NCI-H2029 treated with DMSO at 0.1 percent for 48 hours (cell line): Measurements from ENCODE around the gene AMBRA1.

Experiments
- DNase-seq: peaks from one replicate; lab custom pipeline; 2025; lab: John Stamatoyannopoulos, UW

AMBRA1 gene

DNA sequence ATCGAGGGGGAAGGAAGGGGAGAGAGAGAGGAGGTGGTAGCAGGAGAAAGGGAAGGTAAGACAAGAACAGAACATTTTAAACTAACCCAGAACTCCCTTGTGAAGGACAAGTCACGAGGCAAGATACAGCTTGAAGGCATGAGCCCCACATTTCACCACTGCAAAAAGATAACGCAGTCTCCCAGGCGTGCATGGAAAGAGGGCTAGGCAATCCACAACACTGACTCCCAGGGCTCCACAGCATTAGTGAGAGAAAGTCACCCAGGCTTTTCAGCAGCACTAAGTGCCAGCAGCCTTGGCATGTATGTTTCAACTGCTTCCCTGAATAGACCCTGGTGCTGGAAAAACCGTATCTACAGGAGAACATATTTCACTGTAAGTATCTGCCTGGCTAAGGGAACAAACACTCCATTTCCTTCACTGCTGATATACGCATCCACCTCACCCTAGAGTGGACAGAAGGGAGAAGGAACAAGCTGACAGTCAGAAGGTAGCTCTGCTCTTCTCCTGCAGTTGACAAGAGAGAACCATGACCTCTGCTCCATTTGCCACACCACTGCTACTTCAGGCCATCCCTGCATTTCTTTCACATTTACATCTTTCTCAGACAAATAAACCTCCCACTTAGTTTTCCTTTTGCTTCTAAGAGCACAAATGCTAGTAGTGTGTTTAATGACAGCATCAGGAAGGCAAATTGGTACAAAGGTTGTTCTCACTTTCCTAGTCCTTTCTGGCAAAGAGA lies 87.9 kb downstream of the AMBRA1 start:
- no peak for DNase-seq

DNA sequence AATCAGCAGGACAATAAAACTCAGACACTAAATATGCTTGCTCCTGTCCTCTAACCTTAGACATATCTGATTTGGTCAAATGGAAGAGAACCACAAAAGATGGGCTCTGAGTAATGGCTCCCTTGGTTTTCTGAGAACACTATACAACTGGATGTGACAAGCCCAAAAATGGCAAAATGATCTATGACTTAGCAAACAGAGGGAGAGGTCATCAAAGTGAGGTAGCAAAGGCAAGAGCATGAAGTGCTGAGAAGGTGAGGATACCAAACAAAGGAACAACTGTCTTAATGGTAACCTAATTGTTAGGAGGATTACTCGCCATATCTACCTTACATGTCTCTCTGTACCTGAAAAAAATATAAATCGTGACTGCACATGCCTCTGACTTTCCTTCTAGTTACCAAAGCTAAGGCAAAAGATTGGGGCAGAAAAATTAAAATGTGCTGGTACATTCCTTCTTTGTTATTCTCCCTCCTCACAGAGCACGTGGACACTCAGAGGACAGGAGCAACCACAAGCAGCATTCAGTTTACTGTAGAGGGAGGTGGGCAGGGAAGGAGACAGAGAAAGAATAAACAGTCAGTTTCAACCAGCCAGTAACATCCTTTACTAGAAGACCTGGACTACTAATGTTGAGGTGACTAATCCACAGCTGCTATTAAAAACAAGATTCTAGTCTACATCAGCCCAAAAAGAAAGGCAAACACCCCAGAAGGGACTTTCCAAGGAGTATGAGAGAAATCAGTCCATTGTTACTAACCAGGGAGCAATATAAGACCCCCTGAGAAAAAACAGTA lies 88.8 kb downstream of the AMBRA1 start:
- DNase-seq, result no peak

DNA sequence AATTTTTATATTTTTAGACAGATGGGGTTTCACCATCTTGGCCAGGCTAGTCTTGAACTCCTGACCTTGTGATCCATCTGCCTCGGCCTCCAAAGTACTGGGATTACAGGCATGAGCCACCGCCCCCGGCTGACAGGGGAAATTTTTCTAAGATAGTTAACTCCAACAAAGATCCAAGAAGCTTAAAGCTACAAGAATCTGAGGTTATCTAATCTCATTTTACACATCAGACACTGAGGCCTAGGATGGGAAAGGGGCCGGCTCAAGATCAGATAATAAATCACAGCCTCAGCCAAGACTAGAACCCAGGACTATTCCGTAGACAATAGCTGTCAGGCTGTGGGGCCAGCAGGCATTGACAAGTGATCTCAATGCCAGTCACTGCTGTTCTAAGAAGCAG lies 94.0 kb downstream of the AMBRA1 start:
- no peak for DNase-seq

DNA sequence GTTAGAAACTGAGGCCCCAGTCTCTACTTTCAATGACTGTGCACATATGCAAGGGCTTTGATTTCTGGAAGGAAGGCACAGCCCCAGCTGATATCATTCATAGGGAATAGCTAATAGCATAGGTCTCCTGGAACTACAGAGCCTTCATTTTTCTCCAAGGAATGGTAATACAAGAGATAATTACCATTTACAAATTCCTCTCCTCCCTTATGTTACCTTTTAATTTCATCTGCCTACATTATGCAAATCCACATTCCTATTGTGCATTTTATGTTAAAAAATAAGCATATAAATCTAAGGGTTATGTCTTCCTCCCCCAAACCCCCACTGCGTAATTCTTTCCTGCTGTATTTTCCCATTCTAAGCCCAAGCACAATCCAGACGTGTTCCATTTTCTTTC lies 94.9 kb downstream of the AMBRA1 start:
- no peak for DNase-seq

DNA sequence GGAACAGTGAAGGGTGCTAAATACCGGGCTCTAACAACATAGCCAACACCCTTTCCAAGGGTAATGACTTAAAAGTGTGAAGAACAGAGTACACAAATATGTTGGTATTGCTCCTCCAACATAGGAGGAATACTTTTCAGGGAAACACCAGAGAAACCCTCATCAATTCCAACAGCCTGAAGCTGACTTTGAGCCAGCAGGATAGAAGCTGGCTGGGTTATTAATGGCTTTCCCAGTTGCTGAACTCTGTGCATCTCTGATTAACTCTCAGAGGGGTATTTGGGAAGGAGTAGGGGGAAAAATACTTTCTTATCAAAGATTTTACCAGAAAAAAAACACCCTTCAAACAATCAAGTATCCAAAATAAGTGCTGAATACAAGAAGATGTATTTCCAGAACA lies 95.6 kb downstream of the AMBRA1 start:
- DNase-seq, result no peak

DNA sequence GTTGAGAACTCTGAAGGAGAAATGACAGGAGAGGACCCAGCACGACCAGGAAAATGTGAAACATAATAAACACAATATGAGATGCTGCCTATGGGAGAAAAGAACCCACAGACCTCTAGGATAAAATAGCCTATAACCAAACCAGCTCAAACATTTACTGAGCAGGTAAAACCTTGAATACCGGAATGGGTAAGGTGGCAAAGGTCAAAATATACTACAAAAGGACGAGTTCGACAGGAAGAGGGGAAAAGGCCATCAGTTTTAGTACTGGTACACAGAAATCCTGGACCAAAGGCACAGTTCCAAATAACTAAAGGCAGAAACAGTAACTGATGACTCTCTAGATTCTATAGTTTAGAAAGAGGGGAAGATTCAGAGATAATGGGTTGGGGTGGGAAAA lies 96.3 kb downstream of the AMBRA1 start:
- DNase-seq, result no peak

DNA sequence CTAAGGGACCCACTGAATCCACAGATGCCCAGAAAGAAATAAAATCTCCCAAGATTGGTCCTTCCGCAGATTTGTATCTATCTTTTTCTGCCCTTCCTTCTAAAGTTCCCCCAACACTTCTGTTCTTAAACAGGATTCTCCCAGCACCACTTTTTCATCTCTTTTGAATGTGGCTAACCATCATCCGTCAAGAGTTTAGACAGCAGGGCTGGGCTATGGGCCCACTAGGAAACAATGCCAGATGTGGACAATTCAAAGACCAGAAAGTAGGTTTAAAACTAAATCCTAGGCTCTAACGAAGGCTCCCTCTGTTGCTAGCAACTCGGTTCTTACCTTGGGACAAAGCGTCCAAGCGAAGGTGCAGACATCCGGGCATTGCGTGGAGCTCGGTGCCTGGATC lies 100.0 kb downstream of the AMBRA1 start:
- DNase-seq, result no peak

DNA sequence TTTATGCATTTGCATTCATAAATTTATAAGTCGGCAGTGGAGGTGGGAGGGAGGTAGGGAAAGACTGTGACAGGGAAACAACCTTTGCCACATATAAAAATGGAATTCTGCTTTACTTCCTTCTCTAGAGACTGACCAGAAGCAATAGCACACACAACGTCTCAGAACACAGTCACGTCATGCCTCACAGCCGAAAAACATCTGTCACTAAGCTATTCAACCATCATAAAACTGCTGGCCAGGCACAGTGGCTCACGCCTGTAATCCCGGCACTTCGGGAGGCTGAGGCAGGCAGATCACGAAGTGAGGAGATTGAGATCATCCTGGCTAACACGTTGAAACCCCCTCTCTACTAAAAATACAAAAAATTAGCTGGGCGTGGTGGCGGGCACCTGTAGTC lies 101.3 kb downstream of the AMBRA1 start:
- DNase-seq, result no peak

DNA sequence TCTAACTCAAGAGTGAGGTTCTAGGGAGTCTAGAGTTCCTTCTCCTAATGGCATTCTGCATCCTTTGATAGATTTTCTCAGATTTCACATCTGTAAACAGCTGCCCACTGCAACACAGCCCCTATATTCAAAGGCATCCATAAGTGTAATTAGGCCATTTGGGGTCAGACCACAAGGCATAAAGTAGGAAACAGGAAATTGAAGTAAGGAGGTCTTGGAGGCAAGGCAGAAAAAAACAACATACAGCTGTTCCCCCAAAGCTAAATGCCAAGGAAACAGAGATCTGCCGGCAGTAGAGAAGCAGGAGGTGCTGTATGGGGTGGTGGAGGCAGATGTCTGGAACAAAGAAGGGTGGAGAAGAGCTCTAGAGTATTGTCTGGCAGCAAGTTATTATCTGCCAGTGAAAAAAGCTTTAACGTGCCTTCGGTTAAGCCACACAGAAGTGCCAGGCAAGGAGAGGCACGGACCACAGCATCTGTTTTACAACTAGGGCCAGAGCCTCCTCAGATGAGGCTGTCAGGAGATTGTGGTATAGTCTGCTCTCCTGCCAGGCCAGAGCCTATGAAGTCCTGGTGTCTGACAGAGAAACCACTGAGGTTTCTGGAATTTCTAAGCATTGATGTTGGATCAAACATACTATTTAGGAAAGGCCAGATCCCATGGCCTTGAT lies 102.0 kb downstream of the AMBRA1 start:
- no peak for DNase-seq

DNA sequence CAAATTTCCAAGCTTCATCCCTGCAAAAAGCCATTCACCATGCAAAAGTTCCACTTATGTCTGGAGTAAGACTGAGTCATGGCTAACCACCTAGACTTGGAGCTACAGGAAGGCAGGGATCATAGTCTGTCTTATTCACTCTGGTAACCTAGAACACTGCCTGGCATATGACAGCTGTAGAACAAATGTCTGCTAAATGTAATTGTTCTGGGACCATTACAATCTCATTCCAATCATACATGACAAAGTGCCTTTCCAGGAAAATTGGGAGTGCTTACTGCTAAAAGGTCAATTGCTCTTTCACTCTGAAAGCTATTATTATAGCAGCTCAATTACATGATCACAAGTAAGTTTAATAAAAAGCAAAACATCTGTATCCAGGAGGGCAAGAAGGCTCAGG lies 103.2 kb downstream of the AMBRA1 start:
- no peak for DNase-seq

DNA sequence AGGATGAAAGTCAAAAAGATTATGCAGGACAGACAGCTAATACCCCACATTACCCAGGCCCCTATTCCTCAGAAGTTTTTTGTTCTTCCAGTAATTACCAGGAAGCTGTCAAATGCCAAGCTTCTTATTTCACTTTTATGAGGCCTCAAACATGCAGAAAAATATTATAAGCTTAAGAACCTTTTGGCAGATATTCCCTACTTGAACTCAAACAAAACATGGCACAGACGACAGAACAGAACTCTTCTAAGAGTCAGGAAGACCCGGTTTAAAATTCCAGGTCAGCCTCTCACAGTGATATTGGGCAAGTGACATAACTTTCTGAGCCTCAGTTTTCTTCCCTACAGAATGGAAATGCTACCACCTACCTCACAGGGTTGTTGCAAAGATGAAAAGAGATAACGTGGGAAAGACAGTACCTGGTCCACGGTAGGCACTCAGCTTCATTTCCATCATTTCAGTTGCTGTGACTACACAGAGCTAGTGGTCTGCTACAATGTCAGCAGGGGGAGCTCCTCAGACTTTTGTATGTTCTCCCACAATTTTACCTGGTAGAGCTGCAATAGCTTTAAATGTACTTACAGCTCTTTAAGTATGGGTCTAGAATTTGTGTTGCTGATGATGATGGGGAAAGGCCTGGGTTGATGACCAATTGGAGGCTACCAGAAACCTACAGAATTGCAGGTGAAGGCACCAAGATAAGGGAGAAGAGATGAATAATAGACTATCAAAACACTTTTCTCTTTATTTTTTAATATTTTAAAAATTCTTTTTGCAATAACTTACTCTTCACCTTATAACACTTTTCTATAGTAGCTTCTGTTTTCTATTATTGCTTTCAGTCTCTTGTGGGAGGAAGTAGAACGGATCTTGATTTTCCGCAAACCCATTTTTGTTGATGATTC lies 103.9 kb downstream of the AMBRA1 start:
- peak; percentile 23 for DNase-seq

DNA sequence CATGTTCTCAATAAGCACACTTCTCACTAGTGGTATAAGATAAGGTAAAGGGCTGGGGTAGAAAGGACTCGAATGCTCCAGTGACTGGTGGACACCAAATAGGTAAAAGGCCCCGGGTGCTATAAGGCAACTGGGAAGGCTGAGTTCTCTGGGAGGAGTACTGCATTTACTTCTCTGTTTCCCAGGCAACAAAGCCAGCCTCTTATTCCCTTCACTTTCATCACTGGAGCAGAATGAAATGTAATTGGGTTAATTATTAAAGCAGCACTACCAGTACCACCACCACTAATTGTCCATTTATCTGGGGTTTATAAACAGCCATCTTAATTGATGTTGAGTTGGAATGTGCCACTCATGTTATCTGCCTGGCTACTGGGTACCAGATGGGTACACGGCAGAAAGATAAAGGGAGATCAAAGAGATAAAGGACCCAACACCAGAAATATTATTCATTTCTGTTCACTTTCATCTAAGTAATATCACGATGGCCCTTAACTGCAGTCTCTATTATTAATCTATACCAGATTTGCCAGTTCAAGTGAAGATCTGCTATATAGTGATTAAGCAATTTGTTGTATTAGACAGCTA lies 107.9 kb downstream of the AMBRA1 start:
- no peak for DNase-seq

DNA sequence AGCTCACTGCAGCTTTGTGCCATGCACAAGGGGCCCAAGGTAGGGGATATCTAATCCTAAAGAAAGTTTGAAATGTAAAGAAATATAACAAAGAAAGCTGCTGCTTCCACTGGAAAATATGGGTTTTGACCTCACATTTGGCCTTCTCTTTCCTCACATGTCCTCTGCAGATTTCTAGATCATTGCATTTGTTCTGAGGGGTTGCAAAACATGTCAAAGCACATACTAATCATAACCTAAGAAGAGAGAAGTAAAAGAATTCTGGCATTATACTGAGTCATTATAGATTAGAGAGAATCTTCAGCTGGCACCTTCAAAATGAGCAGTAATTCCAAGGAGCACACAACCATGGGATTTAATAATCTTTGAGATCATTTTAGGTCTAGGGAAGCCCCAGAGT lies 109.7 kb downstream of the AMBRA1 start:
- DNase-seq, result no peak

DNA sequence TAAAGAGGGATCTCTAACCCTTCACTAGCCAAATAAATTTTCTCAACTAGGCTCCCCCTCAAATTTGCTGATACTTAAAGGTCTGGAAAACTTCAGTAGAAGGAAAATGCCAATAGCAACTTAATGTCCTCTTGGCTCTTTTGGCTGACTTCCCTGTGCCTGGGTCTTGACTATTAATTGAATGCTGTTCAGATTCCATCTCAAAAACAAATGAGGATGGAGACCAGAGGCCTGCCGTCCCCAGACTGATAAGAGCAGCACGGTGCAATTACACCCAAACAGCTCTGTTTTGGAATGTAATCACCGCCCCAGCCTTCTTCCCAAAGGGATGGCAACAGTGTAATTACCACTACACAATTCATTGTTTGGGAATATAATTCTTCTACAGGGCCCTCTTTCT lies 112.9 kb downstream of the AMBRA1 start:
- no peak for DNase-seq

DNA sequence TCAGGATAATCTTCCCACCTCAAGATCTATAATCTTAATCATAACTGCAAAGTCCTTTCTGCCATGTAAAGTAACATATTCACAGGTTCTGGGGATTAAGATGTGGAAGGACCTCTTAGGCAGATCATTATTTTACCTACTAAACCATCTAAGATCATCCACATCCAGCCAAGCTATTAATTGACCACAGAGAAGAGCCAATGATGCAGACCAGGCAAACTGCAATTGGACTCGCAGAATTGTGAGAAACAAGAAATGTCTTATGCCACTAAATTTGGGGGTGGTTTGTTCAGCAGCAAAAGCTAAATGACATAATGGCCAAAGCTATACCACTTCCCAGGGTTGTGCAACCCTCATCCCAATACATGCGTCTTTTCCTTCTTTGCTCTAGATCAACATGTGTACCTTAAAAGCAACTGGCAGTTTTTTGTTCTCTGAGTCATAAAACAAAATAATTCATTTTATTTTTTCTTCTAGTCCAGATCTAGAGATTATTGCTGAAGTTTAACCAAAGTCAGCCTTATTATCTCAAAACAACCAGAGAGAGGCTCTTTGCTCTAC lies 113.6 kb downstream of the AMBRA1 start:
- no peak for DNase-seq

DNA sequence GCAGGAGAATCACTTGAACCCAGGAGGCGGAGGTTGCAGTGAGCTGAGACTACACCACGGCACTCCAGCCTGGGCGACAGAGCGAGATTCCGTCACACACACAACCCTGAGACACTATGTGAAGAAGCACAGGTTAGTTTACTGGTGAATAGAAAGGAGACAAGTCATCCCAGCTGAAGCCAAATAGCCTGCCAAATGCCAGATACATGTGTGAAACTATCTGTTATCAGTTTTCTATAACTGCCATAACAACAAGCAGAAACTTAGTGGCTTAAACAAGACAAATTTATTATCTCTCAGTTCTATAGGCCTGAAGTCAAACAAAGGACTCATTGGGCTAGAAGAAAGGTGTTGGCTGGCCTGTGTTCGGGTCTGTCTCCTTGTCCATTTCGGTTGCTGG lies 114.2 kb downstream of the AMBRA1 start:
- DNase-seq, result no peak

DNA sequence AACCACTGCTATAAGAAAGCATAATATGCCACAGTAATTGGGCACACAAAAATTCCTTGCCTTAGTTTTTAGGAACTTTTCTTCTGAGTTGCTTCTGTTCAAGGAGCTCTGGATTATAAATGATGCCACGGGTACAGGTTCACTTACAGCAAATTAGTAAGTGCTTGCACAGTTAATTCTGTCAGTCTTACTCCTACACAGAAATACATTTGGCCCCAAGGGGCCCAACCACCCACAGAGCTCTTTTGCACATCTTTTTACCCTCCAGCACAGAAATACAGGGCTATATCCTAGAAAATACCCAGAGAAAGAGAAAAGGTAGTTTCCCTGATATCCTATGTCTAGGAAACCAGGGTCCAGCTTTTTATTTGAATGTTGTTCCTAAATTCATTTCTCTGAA lies 115.6 kb downstream of the AMBRA1 start:
- no peak for DNase-seq

DNA sequence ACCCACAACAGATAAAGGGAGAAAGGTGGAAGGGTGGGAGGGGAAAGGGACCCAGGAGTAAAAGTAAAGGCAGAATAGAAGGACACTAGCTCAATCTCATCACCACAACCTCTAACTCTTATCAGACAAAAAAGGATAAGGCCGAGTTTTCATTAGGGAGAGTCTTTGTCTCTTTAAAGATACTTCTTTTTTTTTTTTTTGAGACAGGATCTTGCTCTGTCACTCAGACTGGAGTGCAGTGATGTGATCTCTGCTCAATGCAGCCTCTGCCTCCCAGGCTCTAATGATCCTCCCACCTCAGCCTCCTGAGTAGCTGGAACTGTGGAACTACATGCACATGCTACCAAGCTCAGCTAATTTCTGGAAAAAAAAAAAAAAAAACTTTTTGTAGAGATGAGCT lies 116.7 kb downstream of the AMBRA1 start:
- no peak for DNase-seq

DNA sequence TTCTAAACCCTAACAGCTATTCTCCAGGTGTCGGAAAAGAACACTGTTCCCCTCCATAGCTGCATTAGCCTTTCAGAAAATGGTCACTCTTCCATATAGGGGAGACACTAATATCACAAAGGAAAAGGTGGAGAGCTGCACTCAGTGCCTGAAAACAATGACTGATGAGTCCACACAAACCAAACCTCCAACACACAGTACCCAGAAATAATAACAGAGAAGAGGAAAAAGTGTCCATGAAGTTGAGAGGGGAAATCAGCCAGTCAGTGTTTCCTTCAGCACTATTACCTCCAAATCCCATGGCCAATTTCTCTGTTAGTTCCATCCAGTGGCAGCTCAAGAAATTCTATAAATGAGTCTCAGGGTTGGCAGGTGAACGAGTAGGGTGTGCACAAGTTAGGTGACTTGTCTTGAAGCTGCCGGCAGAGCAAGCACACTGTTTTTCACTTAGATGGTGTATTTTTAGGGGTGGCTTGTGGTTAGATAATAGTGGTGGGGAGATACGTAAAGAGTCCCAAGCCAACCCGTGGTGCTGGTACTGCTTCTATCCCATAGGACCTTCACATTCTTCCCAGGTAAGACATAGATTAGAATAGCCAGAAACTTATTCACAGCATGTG lies 117.8 kb downstream of the AMBRA1 start:
- DNase-seq, result no peak

DNA sequence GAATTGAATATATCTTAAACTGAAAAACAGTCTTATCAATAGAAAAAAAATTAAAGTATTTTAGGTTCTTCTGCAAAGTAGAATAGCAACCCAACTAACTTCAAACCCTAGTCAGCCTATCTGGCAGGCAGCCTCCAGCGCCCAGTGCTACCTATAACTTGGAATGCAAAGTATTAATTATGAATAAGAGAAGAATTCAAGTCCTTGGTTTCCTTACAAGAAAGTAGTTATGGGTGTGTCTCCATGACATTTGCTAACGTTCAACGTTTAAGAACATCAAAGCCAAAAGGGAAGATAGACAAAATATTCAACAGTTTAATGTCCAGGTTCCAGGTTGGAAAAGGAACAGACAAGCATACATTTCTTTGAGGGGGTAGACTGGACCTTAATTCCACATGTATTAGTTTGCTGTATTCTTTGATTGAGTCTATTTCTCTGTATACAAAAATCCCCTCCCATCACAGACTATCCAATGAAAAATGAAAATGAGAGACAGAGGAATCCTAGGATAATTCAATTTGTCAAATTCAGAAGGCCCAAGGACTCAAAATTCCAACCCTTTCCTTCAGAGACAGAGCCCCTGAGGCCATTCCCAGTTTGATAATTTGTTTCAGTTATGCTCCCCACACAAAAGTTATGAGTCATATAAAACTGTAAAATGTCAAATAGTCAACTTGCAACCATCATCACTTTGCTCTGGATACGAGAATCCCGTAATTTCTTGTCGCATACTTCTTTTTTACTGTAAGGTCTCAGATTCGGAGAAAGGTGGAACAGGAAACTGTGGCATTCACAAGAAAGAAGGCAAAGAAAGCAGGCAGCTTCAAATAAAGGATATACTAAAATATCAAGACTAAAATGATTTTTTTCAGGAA lies 118.5 kb downstream of the AMBRA1 start:
- DNase-seq, result no peak
